RKO (cell line): ENCODE measurements around the gene USP47.

ENCODE experiments used
- DNase-seq: peaks from one replicate; pipeline ENCODE4 v3.0.0-alpha.2; 2016; ENCODE audit warnings: low spot score

The USP47 gene

DNA sequence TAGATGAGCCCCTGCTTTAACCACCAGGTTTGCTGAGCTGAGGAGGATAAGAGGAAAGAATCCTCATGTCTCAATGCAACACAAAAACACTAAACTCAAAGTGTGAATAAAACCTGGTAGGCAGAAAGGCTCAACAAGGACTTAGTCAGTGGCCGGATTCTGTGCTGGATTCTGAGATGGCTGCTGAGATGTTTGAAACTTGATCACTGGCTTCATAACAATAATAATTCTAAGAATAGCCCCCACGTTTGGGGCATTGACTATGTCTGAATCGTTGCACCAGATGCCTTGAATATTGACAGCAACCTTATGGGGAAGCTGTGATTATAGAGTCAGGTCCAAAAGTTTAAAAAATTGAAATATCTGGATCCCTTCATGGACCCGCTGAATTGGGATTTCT is 162.0 kb downstream of the USP47 start:
- no peak for DNase-seq

DNA sequence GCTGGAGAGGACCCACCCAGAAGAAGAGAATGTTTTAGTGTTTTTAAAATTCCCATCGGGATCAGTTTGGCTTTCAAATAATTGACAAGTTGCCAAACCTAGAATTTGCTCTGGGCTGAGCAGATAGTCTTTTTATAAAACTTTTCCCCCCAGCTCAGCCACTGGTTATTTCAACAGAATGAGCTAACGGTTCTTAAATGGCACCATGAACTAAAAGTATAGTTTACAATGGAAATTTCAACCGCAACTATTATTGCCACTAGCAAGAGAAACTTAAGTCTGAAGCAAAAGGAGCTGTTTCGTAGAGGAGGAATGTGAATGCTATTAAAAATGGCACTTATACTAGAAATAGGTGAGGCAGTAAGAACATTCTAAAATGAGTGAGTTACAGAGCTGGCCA is 163.3 kb downstream of the USP47 start:
- DNase-seq = no peak

DNA sequence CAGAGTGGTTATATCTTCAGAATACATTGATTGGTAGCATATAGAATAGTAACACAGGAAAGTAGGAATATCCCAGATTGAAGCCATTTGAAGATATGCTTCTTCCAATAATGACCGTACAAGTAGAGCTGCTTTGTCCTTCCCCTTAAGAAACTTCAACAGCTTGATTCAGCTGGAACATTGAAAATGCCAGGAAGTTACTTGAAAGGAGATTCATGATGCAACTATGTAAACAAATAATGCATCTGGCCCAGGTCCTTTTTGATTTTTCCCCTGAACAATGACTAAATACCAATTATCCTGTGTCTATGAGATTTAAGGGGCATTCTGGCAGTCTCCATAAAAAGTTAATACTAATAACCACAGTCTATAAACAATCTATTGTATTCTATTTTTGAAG is 163.7 kb downstream of the USP47 start:
- DNase-seq = no peak

DNA sequence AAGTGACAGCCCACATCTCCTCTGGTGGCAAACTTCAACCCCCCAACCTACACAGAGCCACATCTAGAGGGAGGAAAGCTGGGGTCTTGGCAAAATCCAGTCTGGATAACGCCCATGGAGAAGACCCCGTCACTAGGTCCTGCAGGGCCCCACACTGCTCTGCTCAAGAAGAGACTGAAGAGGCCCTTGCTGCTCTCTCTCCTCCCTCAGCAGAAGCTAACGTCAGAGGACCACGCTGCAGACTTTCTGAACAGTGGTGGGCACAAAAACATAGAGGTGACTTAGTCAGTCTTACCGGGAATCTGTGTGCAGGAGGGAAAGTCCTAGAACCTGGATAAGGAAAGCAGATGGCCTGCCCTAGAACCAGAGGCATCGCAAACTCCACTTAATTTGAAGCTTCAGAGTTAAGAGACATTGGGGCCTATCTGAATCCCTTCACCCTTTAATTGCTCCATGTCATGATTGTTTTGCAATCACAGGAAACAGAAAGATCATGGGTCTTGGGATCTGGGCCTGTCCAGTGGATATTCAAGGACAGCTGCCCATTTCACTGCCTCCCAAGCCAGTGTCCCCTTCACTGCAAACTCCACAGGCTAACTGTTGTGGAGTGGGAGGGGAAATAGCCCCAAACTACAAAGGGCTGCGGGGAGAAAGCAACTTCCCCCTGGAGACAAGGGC is 164.9 kb downstream of the USP47 start:
- no peak for DNase-seq

DNA sequence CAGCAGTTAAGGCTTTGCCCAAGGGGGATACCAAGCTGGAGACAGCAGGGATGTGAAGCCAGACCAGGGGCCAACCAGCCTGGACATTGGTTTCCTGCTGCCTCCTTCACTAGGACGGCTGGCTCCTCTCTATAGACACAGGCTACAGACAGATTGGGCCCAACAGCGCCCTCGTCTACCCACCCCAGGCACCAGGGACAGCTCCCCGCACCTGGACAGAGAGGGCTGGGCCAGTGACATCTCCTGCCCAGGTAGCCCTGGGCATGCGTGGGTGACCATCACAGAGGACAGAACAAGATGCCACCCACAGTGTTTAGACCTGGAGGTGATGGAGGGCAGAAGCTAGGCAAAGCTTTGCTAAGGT is 165.4 kb downstream of the USP47 start:
- DNase-seq = no peak

DNA sequence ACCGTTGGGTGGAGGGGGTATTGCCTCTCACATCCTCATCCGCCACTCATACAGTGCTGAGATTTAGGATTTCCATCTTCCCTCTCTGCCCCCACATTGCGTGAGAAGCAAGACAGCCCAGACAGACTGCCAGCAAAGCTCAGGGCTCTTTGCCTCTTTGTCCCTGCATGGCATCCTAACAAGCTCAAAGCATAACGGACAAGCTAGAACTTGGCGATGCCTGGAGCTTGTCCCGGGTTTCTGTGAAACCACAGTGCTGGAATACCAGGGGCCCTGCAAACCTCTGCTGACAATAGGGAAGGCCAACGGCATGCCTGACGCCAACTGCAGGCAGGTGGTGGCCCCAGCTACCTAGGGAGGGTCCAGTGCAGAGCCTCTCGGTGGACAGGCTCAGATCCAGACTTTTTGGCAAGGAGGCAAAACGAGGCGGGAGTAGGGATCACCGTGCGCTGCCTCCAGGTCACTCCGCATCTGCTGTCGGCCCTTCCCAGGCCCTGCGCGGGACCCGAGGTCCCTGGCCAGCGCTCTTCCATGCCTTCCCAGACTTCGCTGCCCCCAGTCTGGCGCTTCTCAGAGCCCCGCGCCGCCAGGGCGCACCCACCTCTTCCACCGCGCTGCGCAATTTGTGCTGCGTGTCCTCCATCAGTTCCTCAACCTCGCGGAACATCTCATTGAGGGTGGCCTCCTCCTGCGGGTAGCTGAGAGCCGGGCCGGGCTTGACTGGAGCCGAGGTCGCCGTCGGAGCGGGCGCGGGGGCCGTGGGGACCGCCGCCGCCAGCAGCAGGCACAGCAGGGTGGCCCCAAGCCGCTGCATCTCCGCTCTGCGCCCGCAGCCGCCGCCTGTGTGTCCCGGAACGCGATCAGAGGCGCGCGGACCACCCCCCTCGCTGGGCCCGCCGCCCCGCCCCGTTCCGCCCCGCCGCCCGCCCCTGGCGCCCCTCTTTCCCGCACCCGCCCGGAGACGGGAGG is 166.3 kb downstream of the USP47 start, which contains the start of gene DKK3:
DKK3 (minus strand) TSS at position 858 of the 969 bp plus-strand sequence; CDS start at position 814, 44 bp downstream.
- no peak for DNase-seq
